Panc1 (cell line): ENCODE measurements around the gene TMEM63B. TPM values are rescaled to one million over a fixed set of nuclear protein-coding genes. Genes with fewer than 3 reads are reported as not detected.

Experiments
- ATAC-seq: fragments of 200-7000 bp; cut with Tn5 transposase; 2 replicates; pipeline ENCODE4 v1.9.1; 2020; ENCODE audit warnings: mild to moderate bottlenecking, moderate library complexity
- BruUV-seq: library from RNA; stranded (reverse); fragments of 400-500 nt; replicated peaks from 2 replicates; lab custom pipeline; 2021; lab: Mats Ljungman, UMichigan
- CTCF ChIA-PET: fragments of 300-600 bp; sonication (Branson Sonifier 250); formaldehyde crosslinking; loops from one replicate; lab custom pipeline; 2022; ENCODE audit warnings: antibody characterized with exemption; lab: Charles Lee
- POLR2A ChIA-PET: fragments of 300-600 bp; sonication (Branson Sonifier 250); formaldehyde crosslinking; loops from one replicate; lab custom pipeline; 2022; ENCODE audit warnings: antibody characterized with exemption; lab: Charles Lee
- DNase-seq: peaks from one replicate; pipeline ENCODE4 v3.0.0-alpha.2; 2010; ENCODE audit warnings: low read depth, low spot score
- H3K27ac ChIP-seq: 2 replicates; pipeline ENCODE4 v1.5.1; 2011; ENCODE audit warnings: mild to moderate bottlenecking, low read length, inconsistent platforms
- H3K27me3 ChIP-seq: fragments of 200-500 bp; sonication (Bioruptor generic); 2 replicates; pipeline ENCODE4 v1.6.0; 2014; ENCODE audit warnings: low read length, inconsistent platforms; ENCODE audit not compliant: control insufficient read depth, insufficient read depth
- H3K36me3 ChIP-seq: fragments of 200-500 bp; sonication (Bioruptor generic); 2 replicates; pipeline ENCODE4 v1.5.1; 2014; ENCODE audit warnings: inconsistent platforms, mild to moderate bottlenecking, low read length, moderate library complexity; ENCODE audit not compliant: control insufficient read depth, insufficient read depth
- H3K4me1 ChIP-seq: 2 replicates; pipeline ENCODE4 v1.5.1; 2011; ENCODE audit warnings: inconsistent platforms, mild to moderate bottlenecking, low read length, moderate library complexity; ENCODE audit not compliant: control insufficient read depth, insufficient read depth
- H3K4me3 ChIP-seq, 2 experiments: 2 replicates each; pipeline ENCODE4 v1.5.1; 2011 to 2012; ENCODE audit warnings: low read depth in 2 of 2, low read length in 2 of 2, mild to moderate bottlenecking in 2 of 2, inconsistent platforms in 1 of 2, moderate library complexity in 1 of 2
- H3K9me3 ChIP-seq: fragments of 200-500 bp; sonication (Bioruptor generic); 2 replicates; pipeline ENCODE4 v1.5.1; 2014; ENCODE audit warnings: low read depth, mild to moderate bottlenecking, inconsistent platforms, low read length, moderate library complexity; ENCODE audit not compliant: control insufficient read depth, insufficient read depth
- CTCF ChIP-seq: fragments of 450-650 bp; IDR thresholded peaks from 2 replicates; pipeline ENCODE4 v1.5.1; 2017; ENCODE audit warnings: mild to moderate bottlenecking
- POLR2AphosphoS5 ChIP-seq: IDR thresholded peaks from 2 replicates; pipeline ENCODE4 v1.6.1; 2012; ENCODE audit warnings: mild to moderate bottlenecking, low read depth, low read length, moderate library complexity
- SIN3A ChIP-seq: IDR thresholded peaks from 2 replicates; pipeline ENCODE4 v1.6.1; 2012; ENCODE audit warnings: low read depth, mild to moderate bottlenecking, low read length, moderate library complexity, borderline replicate concordance; ENCODE audit not compliant: insufficient read depth
- TCF7L2 ChIP-seq: IDR thresholded peaks from 2 replicates; pipeline ENCODE4 v1.6.1; 2011; ENCODE audit warnings: mild to moderate bottlenecking, low read depth, low read length, inconsistent platforms
- in situ Hi-C: cut with HindIII; loops from 2 replicates; pipeline ENCODE4 v1.10.0; 2016; ENCODE audit warnings: low sequenced_read_pairs, low pct_unique_long_range_greater_than_20kb
- intact Hi-C: fragments of 100-400 bp; cut with micrococcal nuclease; formaldehyde crosslinking; loops from one replicate; pipeline ENCODE4 v1.10.0; 2022; ENCODE audit not compliant: unreplicated experiment
- total RNA-seq: library from RNA; stranded (reverse); gene quantifications from one replicate; pipeline ENCODE4 v1.2.1, GENCODE V29; 2021; ENCODE audit not compliant: unreplicated experiment
- TF ChIP-seq, protein P1 (sequence below), 2 experiments: IDR thresholded peaks; 2 replicates each; pipeline ENCODE4 v1.6.1; 2011 to 2012; ENCODE audit warnings: low read depth in 2 of 2, control low read depth in 1 of 2, low read length in 1 of 2, mild to moderate bottlenecking in 1 of 2, moderate library complexity in 1 of 2; ENCODE audit not compliant: insufficient read depth in 1 of 2

TMEM63B gene
- total RNA-seq, 1 experiment from 2014 or later = 54.1 TPM

DNA sequence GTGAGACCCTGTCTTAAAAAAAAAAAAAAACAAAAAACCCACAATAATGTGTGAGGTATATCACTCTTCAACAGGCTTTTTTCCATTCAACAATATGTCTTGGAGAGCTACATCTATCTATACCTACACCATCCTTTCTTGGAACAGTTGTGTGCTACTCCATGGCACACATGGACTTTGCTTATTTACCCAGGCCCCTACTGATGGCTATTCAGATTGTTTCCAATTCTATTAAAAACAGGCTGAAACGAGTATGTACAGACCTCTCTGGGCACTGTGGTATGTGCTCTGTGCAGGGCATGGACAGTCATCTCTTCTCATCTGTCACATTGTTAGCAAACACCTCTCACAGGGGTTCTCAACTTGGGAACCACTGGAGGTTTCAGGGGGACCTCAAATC, 28.2 kb upstream of the TMEM63B start:
- ChIA-PET CTCF (no interaction called here), POLR2A (no interaction called here)
- in situ Hi-C loops = no loop called here

DNA sequence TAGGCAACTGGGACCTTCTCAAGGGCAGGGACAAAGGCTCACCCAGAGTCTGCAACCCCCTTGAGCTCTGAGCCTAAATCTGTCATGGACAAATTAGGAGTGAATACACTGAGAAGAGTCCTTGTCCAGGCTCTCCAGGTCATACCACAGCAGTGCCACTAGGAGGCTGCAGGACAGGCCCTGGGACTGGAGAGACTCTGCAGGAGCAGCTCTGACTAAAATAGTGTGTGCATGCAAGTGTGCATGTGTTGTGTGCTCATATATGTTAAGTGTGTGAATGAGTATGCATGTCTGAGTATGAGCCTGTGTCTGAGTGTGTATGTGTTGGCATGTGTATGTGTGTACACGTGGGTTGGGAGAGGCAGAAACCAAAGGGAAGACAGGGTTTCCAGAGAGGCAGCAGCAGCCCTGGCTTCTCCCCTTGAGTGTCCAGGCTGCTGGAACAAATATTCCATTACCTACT, 27.2 kb upstream of the TMEM63B start:
- no peak for DNase-seq
- TF ChIP-seq SIN3A (no peak), CTCF (peak; percentile 77; the same call in 1 of the 2 replicates), TCF7L2 (no peak), POLR2AphosphoS5 (no peak)
- TF ChIP-seq, protein P1, sequence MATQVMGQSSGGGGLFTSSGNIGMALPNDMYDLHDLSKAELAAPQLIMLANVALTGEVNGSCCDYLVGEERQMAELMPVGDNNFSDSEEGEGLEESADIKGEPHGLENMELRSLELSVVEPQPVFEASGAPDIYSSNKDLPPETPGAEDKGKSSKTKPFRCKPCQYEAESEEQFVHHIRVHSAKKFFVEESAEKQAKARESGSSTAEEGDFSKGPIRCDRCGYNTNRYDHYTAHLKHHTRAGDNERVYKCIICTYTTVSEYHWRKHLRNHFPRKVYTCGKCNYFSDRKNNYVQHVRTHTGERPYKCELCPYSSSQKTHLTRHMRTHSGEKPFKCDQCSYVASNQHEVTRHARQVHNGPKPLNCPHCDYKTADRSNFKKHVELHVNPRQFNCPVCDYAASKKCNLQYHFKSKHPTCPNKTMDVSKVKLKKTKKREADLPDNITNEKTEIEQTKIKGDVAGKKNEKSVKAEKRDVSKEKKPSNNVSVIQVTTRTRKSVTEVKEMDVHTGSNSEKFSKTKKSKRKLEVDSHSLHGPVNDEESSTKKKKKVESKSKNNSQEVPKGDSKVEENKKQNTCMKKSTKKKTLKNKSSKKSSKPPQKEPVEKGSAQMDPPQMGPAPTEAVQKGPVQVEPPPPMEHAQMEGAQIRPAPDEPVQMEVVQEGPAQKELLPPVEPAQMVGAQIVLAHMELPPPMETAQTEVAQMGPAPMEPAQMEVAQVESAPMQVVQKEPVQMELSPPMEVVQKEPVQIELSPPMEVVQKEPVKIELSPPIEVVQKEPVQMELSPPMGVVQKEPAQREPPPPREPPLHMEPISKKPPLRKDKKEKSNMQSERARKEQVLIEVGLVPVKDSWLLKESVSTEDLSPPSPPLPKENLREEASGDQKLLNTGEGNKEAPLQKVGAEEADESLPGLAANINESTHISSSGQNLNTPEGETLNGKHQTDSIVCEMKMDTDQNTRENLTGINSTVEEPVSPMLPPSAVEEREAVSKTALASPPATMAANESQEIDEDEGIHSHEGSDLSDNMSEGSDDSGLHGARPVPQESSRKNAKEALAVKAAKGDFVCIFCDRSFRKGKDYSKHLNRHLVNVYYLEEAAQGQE (IDR thresholded peaks at IDR 0.05; ENCODE audit: insufficient read depth in 1 of 2, low read depth in 2 of 2, low read length in 1 of 2) = no peak
- Histone ChIP-seq H3K4me3 (no peak overlapping the region), H3K4me1 (no peaks in the 10 kb centered on the region), H3K36me3 (no peaks in the 10 kb centered on the region), H3K27me3 (no peaks in the 10 kb centered on the region), H3K27ac (no peak overlapping the region), H3K9me3 (no peaks in the 10 kb centered on the region)
- intact Hi-C loops (loop anchor here (5.0 kb wide), 1 partner anchor 132 kb away; no protein-coding TSS in a partner anchor), in situ Hi-C loops (no loop called here)
- ATAC-seq = peak; percentile 82
- CTCF ChIA-PET = interaction anchor here (0.6 to 1.1 kb wide), 3 partner anchors 9 to 147 kb away, joined by 3 to 5 read pairs (median 3); partner anchors contain the start of gene HSP90AB1
- POLR2A ChIA-PET = interaction anchor here (0.7 kb wide), 1 partner anchor 121 kb away, joined by 5 read pairs; no protein-coding TSS in a partner anchor
- BruUV-seq = no TSS peak

More for the DNA sequence above, 28.2 kb upstream of the TMEM63B start:
- Histone ChIP-seq H3K4me1 (no peaks in the 10 kb centered on the region), H3K4me3 (no peak overlapping the region), H3K36me3 (no peaks in the 10 kb centered on the region), H3K27ac (no peak overlapping the region), H3K27me3 (no peaks in the 10 kb centered on the region), H3K9me3 (no peaks in the 10 kb centered on the region)
- intact Hi-C loops = loop anchor here (5.0 to 10.0 kb wide), 2 partner anchors 156 to 238 kb away; partner anchors contain the start of gene SLC35B2
- DNase-seq (no peak), ATAC-seq (no peak)
- BruUV-seq = no TSS peak
- TF ChIP-seq TCF7L2 = no peak
- TF ChIP-seq, protein P1 (IDR thresholded peaks at IDR 0.05; ENCODE audit: insufficient read depth in 1 of 2, low read depth in 2 of 2, low read length in 1 of 2) = no peak
- TF ChIP-seq POLR2AphosphoS5 = no peak
- TF ChIP-seq CTCF = no peak
- no peak for TF ChIP-seq SIN3A
